ENCODE results near the gene PARP14.
"Not testable (repeated sequence)": the region's sequence is repeated elsewhere in the genome, so short reads cannot be mapped to it uniquely, and the experiment has no call there.

Gene PARP14

GRCh38 chr3:122680475-122681283 is at the start of gene PARP14:
TSS of gene PARP14 (plus strand) at chr3:122680839. CDS start at chr3:122680884, 45 bp downstream.
- DNase-seq: no peak

DNA sequence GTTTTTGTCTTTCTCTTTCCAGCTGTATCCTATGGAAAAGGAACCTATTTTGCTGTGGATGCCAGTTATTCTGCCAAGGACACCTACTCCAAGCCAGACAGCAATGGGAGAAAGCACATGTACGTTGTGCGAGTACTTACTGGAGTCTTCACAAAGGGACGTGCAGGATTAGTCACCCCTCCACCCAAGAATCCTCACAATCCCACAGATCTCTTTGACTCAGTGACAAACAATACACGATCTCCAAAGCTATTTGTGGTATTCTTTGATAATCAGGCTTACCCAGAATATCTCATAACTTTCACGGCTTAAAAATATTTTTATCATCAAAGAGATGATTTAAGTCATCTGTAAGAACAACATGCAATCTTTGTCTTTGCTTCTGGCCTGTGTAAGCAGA is 44.9 kb upstream of the PARP14 start:
- DNase-seq: no peak

DNA sequence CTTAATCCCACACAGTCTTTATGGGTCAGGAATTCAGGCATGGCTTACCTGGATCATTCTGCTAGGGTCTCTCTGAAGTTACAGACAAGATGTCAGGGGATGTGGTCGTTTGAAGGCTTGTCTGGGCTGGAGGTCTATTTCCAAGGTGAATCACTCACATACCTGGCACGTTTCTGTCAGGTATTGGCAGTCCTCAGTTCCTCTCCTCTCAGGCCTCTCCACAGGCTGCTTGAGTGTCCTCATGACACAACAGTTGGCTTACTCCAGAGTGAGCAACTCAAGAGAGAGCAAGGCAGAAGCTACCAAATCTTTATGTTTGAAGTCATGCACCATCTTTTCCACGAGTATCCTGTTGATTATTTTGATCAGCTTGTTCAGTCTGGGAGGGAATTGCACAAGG is 43.9 kb upstream of the PARP14 start:
- no peak for DNase-seq

GRCh38 chr3:122640437-122640999 is 40.1 kb upstream of the PARP14 start:
- DNase-seq: no peak

DNA sequence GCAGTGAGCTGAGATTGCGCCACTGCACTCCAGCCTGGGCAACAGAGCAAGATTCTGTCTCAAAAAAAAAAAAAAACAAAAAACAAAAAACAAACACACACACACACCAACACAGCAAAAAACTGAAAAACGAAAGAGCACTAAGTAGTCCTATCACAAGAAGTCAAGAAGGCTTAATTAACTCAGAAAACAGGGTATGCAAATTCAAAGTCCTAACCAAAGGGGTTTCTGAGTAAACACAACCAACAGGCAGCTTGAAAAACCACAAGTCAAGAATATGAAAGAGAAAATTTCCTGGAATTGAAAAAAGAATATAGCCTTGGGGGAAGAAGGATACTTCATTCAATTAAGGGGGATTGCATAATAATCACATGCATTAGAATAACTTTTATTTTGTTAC is 37.7 kb upstream of the PARP14 start:
- no peak for DNase-seq

GRCh38 chr3:122646146-122646988 is 34.3 kb upstream of the PARP14 start:
- no peak for DNase-seq

DNA sequence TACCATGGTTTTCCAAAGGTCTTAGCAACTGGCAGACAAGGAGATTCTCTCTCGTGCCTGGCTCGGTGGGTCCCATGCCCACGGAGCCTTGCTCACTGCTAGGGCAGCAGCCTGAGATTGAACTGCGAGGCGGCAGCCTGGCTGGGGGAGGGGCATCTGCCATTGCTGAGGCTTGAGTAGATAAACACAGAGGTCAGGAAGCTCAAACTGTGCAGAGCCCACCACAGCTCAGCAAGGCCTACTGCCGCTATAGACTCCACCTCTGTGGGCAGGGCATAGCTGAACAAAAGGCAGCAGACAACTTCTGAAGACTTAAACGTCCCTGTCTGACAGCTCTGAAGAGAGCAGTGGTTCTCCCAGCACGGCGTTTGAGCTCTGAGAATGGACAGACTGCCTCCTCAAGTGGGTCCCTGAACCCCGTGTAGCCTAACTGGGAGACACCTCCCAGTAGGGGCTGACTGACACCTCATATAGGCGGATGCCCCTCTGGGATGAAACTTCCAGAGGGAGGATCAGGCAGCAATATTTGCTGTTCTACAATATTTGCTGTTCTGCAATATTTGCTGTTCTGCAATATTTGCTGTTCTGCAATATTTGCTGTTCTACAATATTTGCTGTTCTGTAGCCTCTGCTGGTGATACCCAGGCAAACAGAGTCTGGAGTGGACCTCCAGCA is 29.3 kb upstream of the PARP14 start:
- not testable (repeated sequence) for DNase-seq

GRCh38 chr3:122651962-122652361 is 28.7 kb upstream of the PARP14 start:
- DNase-seq: not testable (repeated sequence)

DNA sequence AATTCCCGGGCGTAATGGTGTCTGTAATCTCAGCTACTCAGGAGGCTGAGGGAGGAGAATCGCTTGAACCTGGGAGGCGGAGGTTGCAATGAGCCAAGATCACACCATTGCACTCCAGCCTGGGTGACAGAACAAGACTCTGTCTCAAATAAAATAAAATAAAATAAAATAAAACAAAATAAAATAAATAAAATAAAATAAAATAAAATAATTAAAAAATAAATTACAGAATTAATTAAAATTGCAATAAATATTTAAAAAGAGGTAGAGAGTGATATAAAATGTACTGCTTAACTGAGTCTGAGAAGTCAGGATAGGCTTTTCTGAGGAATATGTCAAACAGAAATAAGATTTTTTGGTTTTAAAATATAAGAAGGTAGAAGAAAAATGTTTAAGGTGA is 22.3 kb upstream of the PARP14 start:
- DNase-seq: not testable (repeated sequence)

- no peak for DNase-seq
These were observed 20.2 kb upstream of the PARP14 start for GRCh38 chr3:122660297-122660974.

DNA sequence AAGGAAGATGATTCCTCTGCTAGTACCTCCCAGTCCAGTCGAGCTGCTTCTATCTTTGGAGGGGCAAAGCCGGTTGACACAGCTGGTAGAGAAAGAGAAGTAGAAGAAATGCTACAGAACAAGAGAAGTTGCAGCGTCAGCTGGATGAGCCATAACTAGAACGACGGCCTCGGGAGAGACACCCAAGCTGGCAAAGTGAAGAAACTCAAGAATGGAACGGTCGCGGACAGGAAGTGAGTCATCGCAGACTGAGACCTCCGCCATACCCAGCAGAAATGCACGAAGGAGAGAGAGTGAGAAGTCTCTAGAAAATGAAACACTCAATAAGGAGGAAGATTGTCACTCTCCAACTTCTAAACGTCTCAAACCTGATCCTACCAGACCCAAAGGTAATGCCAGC is 19.0 kb upstream of the PARP14 start:
- DNase-seq: no peak

- DNase-seq: no peak
These were observed 18.1 kb upstream of the PARP14 start for GRCh38 chr3:122662505-122662904.

- no peak for DNase-seq
These were observed 15.3 kb upstream of the PARP14 start for GRCh38 chr3:122665226-122665786.

GRCh38 chr3:122665881-122666280 is 14.8 kb upstream of the PARP14 start:
- no peak for DNase-seq

- no peak for DNase-seq
These were observed 11.5 kb upstream of the PARP14 start for GRCh38 chr3:122668930-122669730.

- DNase-seq: no peak
These were observed 9.1 kb upstream of the PARP14 start for GRCh38 chr3:122671553-122671952.

DNA sequence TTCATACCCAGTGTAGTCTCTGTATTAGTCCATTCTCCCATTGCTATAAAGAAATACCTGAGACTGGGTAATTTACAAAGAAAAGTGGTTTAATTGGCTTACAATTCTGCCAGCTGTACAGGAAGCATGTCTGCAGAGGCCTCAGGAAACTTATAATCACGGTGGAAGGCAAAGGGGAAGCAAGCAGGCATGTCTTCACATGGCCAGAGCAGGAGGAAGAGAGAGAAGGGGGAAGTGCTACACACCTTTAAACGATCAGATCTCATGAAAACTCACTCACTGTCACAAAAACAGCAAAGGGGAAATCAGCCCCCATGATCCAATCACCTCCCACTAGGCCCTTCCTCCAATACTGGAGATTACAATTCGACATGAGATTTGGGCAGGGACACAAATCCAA is 6.3 kb upstream of the PARP14 start:
- DNase-seq: no peak

DNA sequence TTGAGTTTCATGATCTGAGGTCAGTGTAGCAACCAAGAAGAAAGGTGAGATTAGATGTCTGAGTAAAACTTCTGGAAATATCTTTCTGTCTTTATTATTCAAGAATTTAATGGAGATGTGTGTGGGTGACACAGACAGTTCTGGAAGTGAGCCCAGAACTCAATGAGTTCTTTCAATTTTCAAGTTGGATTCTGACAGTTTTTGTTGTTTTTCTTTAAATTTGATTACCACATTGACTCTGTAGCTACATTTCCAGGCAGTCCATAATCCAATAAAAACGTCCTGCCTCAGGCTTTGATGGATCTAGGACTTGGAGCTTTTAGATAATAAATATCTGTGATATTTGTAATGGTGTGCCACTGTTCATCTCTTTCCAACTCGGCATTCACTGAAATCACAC is 3.9 kb upstream of the PARP14 start:
- no peak for DNase-seq

DNA sequence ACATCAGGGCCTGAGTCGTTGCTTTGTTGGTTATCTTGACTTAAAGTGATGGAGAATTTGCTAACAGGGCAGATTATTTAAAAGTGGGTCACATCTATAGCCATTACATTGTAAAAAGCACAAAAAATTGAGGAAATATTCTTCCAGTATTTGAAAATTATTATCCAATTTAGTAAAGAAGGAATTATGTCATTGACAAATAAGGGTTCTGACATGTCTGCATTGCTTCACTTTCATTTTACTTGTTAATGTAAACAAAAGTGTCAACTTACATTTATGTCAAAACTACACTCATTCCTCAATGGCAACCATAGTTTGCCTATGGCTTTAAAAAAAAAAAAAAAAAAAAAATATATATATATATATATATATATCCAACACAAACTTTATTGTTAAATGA is 3.4 kb upstream of the PARP14 start:
- DNase-seq: no peak

- DNase-seq: no peak
These were observed 2.1 kb upstream of the PARP14 start for GRCh38 chr3:122678506-122678905.
